Right renal pelvis (tissue), 4 donors: ENCODE measurements around the gene SMIM20. TPM values are rescaled to one million over a fixed set of nuclear protein-coding genes. Genes with fewer than 3 reads are reported as not detected.

Experiments
- polyA plus RNA-seq, 4 donors: library from polyadenylated mRNA; unstranded; fragments of 120-200 nt; gene quantifications; one replicate each; pipeline ENCODE4 v1.2.1, GENCODE V29; 2013; ENCODE audit not compliant: insufficient read length in 4 of 4

Gene SMIM20
- polyA plus RNA-seq, 4 donors, result 48.1 to 58.6 (median 52.4) TPM

Other genes with a start within 250 kb of the SMIM20 start
- gene SEL1L3, start 51.2 kb upstream of the SMIM20 start, polyA plus RNA-seq, result 10 to 100 TPM; 16.3 to 25.4 (median 24.1) TPM